HFFc6 (cell line): ENCODE measurements around the gene GFRA3. TPM values are rescaled to one million over a fixed set of nuclear protein-coding genes. Genes with fewer than 3 reads are reported as not detected.

Source experiments
- DNase-seq: peaks from one replicate; pipeline ENCODE4 v3.0.0-alpha.2; 2018
- H3K27ac Mint-ChIP-seq: 2 replicates; pipeline ENCODE4 v1.8.0; 2020; ENCODE audit warnings: mild to moderate bottlenecking, mixed read lengths
- H3K27me3 Mint-ChIP-seq: 2 replicates; pipeline ENCODE4 v1.8.0; 2021; ENCODE audit warnings: mild to moderate bottlenecking, moderate library complexity, mixed read lengths; ENCODE audit not compliant: insufficient read depth
- H3K36me3 Mint-ChIP-seq: 2 replicates; pipeline ENCODE4 v1.8.0; 2021; ENCODE audit warnings: low read depth, mixed read lengths
- H3K4me1 Mint-ChIP-seq: 2 replicates; pipeline ENCODE4 v1.8.0; 2020; ENCODE audit warnings: low read depth, mixed read lengths
- H3K4me3 Mint-ChIP-seq: 2 replicates; pipeline ENCODE4 v1.8.0; 2020; ENCODE audit warnings: mild to moderate bottlenecking, moderate library complexity, mixed read lengths
- H3K9me3 Mint-ChIP-seq: 2 replicates; pipeline ENCODE4 v1.8.0; 2020; ENCODE audit warnings: mild to moderate bottlenecking, mixed read lengths
- CTCF ChIP-seq: fragments of 200-600 bp; sonication (generic); IDR thresholded peaks from 2 replicates; pipeline ENCODE4 v1.5.0; 2021; ENCODE audit warnings: antibody characterized with exemption, mild to moderate bottlenecking
- total RNA-seq, 6 experiments: library from RNA; stranded (reverse); fragmentation: NEBNext Ultra II Directional; extraction: Animal tissue kit (Norgen Biotek cat#: 25700); gene quantifications; 2 replicates in 1 of 6; 3 replicates in 5 of 6; pipeline ENCODE4 v1.2.3, GENCODE V29; 2021

GFRA3 gene
- total RNA-seq, 6 experiments from 2014 or later, result not detected

- Mint-ChIP-seq H3K27me3 (no peaks in the 10 kb centered on the region), H3K9me3 (no peaks in the 10 kb centered on the region), H3K36me3 (peaks cover 7% of the 10 kb centered on the region), H3K27ac (no peak overlapping the region), H3K4me3 (no peak overlapping the region), H3K4me1 (peaks cover 9% of the 10 kb centered on the region)
- no peak for TF ChIP-seq CTCF
- DNase-seq, result peak; percentile 12
Measured at GRCh38 chr5:138303372-138303771, 29.0 kb upstream of the GFRA3 start.

- Mint-ChIP-seq H3K4me3 (no peak overlapping the region), H3K27me3 (peaks cover 1% of the 10 kb centered on the region; the same call in 1 of the 2 replicates), H3K9me3 (no peaks in the 10 kb centered on the region), H3K4me1 (no peaks in the 10 kb centered on the region), H3K27ac (no peak overlapping the region), H3K36me3 (no peaks in the 10 kb centered on the region)
- no peak for DNase-seq
- TF ChIP-seq CTCF, result no peak
Measured at GRCh38 chr5:138289296-138289695, 14.9 kb upstream of the GFRA3 start.

- no peak overlapping the region for H3K4me3 Mint-ChIP-seq
- H3K27ac Mint-ChIP-seq, result no peak overlapping the region
- H3K36me3 Mint-ChIP-seq, result no peaks in the 10 kb centered on the region
- TF ChIP-seq CTCF, result no peak
- H3K9me3 Mint-ChIP-seq, result no peaks in the 10 kb centered on the region
- H3K27me3 Mint-ChIP-seq, result no peaks in the 10 kb centered on the region; the same call in 1 of the 2 replicates
- DNase-seq, result no peak
- H3K4me1 Mint-ChIP-seq, result no peaks in the 10 kb centered on the region
Measured at GRCh38 chr5:138287246-138287645, 12.8 kb upstream of the GFRA3 start.

- H3K4me1 Mint-ChIP-seq, result no peaks in the 10 kb centered on the region
- H3K9me3 Mint-ChIP-seq, result no peaks in the 10 kb centered on the region
- H3K27ac Mint-ChIP-seq, result no peak overlapping the region
- peak; percentile 58 for DNase-seq
- no peaks in the 10 kb centered on the region for H3K36me3 Mint-ChIP-seq
- TF ChIP-seq CTCF, result peak; percentile 75
- no peak overlapping the region for H3K4me3 Mint-ChIP-seq
- H3K27me3 Mint-ChIP-seq, result peaks cover 2% of the 10 kb centered on the region; the same call in 1 of the 2 replicates
Measured at GRCh38 chr5:138282920-138283742, 8.7 kb upstream of the GFRA3 start.

- no peak overlapping the region for H3K4me3 Mint-ChIP-seq
- no peaks in the 10 kb centered on the region for H3K4me1 Mint-ChIP-seq
- no peaks in the 10 kb centered on the region for H3K36me3 Mint-ChIP-seq
- H3K27ac Mint-ChIP-seq, result no peak overlapping the region
- no peaks in the 10 kb centered on the region for H3K9me3 Mint-ChIP-seq
- no peak for TF ChIP-seq CTCF
- no peak for DNase-seq
- peaks cover 2% of the 10 kb centered on the region for H3K27me3 Mint-ChIP-seq
Measured at GRCh38 chr5:138280915-138281314, 6.5 kb upstream of the GFRA3 start.
